Activated T-helper 1 cell treated with anti-CD3 and anti-CD28 coated beads, Interleukin-12 subunit alpha, Interleukin-12 subunit beta, Interleukin-2, Interleukin-4 antibody, amounts not matched to agents 30 ng/mL and 10 ng/mL and 1 ng/mL, durations not matched to agents 14 hours and 24 hours and 36 hours (primary cell): Measurements from ENCODE around the gene MMRN1. TPM values are rescaled to one million over a fixed set of nuclear protein-coding genes. Genes with fewer than 3 reads are reported as not detected.
"Not testable (repeated sequence)": the region's sequence is repeated elsewhere in the genome, so short reads cannot be mapped to it uniquely, and the experiment has no call there.

Source experiments
- DNase-seq: peaks from one replicate; pipeline ENCODE4 v3.0.0; 2021; ENCODE audit warnings: low spot score
- H3K27ac Mint-ChIP-seq: one replicate; pipeline ENCODE4 v1.8.0; 2021; ENCODE audit warnings: mild to moderate bottlenecking, mixed read lengths
- H3K27me3 Mint-ChIP-seq: one replicate; pipeline ENCODE4 v1.8.0; 2022; ENCODE audit warnings: mild to moderate bottlenecking, moderate library complexity, mixed read lengths; ENCODE audit not compliant: insufficient read depth
- H3K36me3 Mint-ChIP-seq: one replicate; pipeline ENCODE4 v1.8.0; 2021; ENCODE audit warnings: low read depth, mixed read lengths
- H3K4me1 Mint-ChIP-seq: one replicate; pipeline ENCODE4 v1.8.0; 2021; ENCODE audit warnings: low read depth, mixed read lengths
- H3K4me3 Mint-ChIP-seq: one replicate; pipeline ENCODE4 v1.8.0; 2021; ENCODE audit warnings: mild to moderate bottlenecking, moderate library complexity, mixed read lengths
- H3K9me3 Mint-ChIP-seq: one replicate; pipeline ENCODE4 v1.8.0; 2021; ENCODE audit warnings: mixed read lengths
- intact Hi-C: fragments of 100-400 bp; cut with micrococcal nuclease; formaldehyde crosslinking; loops from one replicate; pipeline ENCODE4 v1.15.1; 2024
- total RNA-seq: library from RNA; stranded (reverse); gene quantifications from 2 replicates; pipeline ENCODE4 v1.2.3, GENCODE V29; 2022

MMRN1 gene
- total RNA-seq, 1 donor from 2014 or later, result not detected

DNA sequence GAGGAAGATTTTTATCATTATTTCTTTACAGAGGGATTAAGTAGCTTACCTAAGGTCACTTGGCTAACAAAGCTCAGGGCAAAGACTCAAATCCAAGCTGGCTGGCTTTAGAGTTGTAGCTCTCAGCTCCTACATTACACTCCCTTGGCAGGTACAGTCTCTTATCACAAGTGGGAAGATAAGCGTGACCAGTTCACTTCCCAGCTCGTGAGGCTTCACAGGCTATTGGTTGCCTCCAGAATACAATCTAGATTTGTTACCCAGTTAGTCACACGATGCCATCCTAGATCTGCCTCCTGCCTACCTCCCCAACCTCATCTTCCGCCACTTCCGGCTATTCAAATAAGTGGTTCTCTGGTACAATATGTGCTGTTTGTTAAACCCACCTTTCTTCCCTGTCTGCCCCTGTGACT, 3.7 kb downstream of the MMRN1 start:
- H3K9me3 Mint-ChIP-seq, result no peaks in the 10 kb centered on the region
- H3K4me1 Mint-ChIP-seq, result peaks cover 15% of the 10 kb centered on the region
- no peaks in the 10 kb centered on the region for H3K36me3 Mint-ChIP-seq
- no peak overlapping the region for H3K27ac Mint-ChIP-seq
- no peak for DNase-seq
- H3K27me3 Mint-ChIP-seq, result no peaks in the 10 kb centered on the region
- intact Hi-C loops, result loop anchor here (2.0 kb wide), 1 partner anchor 62 kb away; the partner anchor contains the start of gene SNCA
- H3K4me3 Mint-ChIP-seq, result no peak overlapping the region

DNA sequence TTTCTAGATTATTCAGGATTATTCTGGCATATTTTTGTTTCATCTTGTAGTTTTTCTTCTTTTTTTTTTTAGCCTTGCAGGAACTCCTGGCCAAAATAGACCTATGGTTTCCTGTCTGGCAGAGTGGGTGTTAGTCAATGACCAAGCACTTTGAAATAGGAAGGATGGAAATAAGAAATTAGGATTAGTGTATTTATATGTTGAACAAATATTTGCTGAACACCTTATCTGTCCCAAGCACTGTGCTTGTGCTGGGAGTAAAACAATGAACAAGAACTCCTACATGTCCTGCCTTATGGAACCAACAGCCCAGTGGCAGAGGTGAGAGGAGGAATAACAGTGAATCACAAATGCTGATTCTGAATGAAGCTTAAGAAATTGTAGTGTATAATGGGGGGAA, 4.5 kb downstream of the MMRN1 start:
- no peak overlapping the region for H3K4me3 Mint-ChIP-seq
- peaks cover 15% of the 10 kb centered on the region for H3K4me1 Mint-ChIP-seq
- no peak overlapping the region for H3K27ac Mint-ChIP-seq
- no peak for DNase-seq
- no peaks in the 10 kb centered on the region for H3K9me3 Mint-ChIP-seq
- H3K36me3 Mint-ChIP-seq, result no peaks in the 10 kb centered on the region
- H3K27me3 Mint-ChIP-seq, result no peaks in the 10 kb centered on the region
- intact Hi-C loops, result loop anchor here (2.0 kb wide), 1 partner anchor 62 kb away; the partner anchor contains the start of gene SNCA

DNA sequence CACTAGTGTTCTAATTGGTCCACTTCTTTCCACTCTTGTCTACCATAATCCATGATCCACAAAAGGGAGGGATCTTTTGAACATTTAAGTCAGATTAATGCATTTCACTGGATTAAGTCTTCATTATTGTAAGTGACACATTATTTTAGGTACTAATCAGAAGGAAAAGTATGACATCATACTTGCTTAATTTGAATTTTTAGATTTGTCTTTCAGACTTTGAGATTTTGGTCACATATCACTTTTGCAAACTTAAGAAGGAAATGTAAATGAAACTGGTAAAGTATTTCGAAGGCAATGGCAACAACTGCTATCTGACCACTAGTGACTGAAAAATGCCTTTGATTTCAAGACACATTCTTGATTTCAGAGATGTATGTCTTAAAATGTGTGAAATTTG, 5.2 kb downstream of the MMRN1 start:
- intact Hi-C loops, result loop anchor here (2.0 to 5.0 kb wide), 3 partner anchors 63 to 413 kb away; partner anchors contain the start of gene SNCA
- Mint-ChIP-seq H3K27ac (no peak overlapping the region), H3K4me1 (peaks cover 9% of the 10 kb centered on the region), H3K36me3 (no peaks in the 10 kb centered on the region), H3K27me3 (no peaks in the 10 kb centered on the region), H3K4me3 (no peak overlapping the region), H3K9me3 (no peaks in the 10 kb centered on the region)
- no peak for DNase-seq

DNA sequence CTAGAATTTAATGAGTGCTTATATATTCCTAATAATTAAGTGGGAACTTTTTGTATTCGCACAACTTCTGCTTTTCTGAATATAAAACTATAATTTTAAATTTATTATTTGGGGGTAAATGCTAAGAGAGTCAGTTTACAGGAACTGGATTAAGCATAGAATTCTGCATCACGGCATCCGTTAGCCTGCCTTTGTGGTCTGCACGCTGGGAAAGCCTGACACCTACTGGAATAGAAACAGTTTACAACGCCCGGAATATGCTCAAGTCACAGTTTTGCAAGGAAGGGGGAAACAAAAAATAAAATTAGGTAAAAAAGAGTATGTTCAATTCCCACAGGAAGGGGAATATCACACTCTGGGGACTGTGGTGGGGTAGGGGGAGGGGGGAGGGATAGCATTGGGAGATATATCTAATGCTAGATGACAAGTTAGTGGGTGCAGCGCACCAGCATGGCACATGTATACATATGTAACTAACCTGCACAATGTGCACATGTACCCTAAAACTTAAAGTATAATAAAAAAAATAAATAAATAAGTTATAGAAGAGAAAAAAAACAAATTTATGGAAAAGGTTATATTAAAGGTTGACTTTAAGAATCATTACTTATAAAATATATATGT, 7.3 kb downstream of the MMRN1 start:
- intact Hi-C loops, result loop anchor here (1.0 to 5.0 kb wide), 7 partner anchors 244 to 743 kb away; no protein-coding TSS in a partner anchor
- H3K4me3 Mint-ChIP-seq, H3K27me3 Mint-ChIP-seq: not testable (repeated sequence)

DNA sequence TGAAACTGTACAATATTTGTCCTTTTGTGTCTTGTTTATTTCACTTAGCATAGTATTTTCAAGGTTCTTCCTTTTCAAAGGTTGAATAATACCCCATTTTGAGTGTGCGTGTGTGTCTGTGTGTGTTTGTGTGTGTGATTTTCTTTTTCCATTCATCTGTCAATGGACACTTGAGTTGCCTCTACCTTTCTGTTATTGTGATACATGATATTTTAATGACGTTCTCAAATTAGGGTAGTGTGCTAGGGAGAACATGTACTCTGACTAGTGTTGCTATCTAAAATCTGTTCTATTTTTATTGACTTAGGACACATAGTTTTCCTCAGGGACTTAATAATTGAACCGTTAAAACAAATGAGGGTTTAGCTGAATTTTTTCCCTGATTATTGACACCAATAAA, 9.9 kb downstream of the MMRN1 start:
- intact Hi-C loops, result loop anchor here (5.0 kb wide), 1 partner anchor 417 kb away; no protein-coding TSS in a partner anchor
- no peak for DNase-seq
- Mint-ChIP-seq H3K36me3 (no peaks in the 10 kb centered on the region), H3K27me3 (peaks cover 2% of the 10 kb centered on the region), H3K4me3 (no peak overlapping the region), H3K9me3 (no peaks in the 10 kb centered on the region), H3K4me1 (no peaks in the 10 kb centered on the region), H3K27ac (no peak overlapping the region)

More for the DNA sequence above, 7.3 kb downstream of the MMRN1 start:
- H3K9me3 Mint-ChIP-seq, H3K27ac Mint-ChIP-seq, H3K36me3 Mint-ChIP-seq, H3K4me1 Mint-ChIP-seq: not testable (repeated sequence)
- DNase-seq, result peak; percentile 29

DNA sequence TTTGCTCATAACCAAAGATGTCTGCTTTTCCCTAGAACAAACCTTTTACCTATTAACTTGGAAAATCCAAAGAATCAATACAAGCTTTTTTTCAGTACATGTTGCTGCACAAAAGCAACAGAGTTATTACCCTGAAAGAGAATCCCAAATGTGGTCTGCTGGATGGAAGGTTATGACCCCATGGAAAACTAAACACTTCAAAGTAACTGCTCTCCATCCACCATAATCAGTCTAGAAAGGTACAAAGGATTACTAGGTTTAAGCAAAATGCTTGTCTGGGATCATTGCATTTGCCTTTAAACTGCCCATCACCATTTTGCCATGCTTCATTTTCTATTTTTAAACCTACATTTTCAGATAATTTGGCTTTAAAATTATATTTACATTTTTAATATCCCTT, 11.7 kb downstream of the MMRN1 start:
- no peak for DNase-seq
- intact Hi-C loops, result no loop called here
- no peaks in the 10 kb centered on the region for H3K4me1 Mint-ChIP-seq
- H3K36me3 Mint-ChIP-seq, result no peaks in the 10 kb centered on the region
- no peaks in the 10 kb centered on the region for H3K9me3 Mint-ChIP-seq
- H3K27ac Mint-ChIP-seq, result no peak overlapping the region
- no peak overlapping the region for H3K4me3 Mint-ChIP-seq
- H3K27me3 Mint-ChIP-seq, result peaks cover 2% of the 10 kb centered on the region

DNA sequence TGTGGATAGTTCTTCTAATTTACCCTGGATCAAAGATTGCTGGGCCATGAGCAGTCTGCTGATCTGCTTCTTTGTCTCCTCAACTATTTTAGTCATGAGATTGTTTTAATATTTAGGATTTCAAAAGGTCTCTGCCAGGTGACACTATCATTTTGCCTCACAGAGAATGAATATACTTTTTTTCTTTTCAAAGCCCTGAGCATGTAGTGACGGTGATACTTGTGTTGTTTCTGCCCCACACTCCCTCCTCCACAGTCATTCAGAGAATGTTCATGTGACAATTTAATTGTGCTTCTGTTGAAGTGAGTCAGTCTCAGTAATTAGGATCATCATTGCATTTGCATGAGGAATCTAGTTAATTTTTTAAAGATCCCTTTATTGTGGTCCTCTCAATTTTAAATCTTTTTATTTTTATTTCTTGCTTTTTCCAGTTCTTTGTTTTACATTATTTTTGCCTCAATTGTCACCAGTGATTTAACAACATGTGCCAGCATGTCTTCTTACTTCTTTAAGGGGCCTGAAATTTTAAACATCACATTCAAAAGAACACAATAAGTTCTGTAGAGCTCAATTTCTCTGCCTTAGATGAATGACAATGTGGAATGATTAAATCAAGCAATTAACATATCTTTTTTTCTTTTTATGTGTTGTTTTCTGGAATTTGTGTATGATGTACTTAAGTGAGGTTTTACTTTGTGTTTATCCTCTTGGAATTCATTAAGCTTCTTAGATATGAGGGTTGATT, 12.3 kb downstream of the MMRN1 start:
- intact Hi-C loops, result no loop called here
- no peak for DNase-seq
- no peaks in the 10 kb centered on the region for H3K36me3 Mint-ChIP-seq
- H3K27ac Mint-ChIP-seq, result no peak overlapping the region
- no peak overlapping the region for H3K4me3 Mint-ChIP-seq
- H3K4me1 Mint-ChIP-seq, result no peaks in the 10 kb centered on the region
- H3K9me3 Mint-ChIP-seq, result no peaks in the 10 kb centered on the region
- H3K27me3 Mint-ChIP-seq, result peaks cover 2% of the 10 kb centered on the region

DNA sequence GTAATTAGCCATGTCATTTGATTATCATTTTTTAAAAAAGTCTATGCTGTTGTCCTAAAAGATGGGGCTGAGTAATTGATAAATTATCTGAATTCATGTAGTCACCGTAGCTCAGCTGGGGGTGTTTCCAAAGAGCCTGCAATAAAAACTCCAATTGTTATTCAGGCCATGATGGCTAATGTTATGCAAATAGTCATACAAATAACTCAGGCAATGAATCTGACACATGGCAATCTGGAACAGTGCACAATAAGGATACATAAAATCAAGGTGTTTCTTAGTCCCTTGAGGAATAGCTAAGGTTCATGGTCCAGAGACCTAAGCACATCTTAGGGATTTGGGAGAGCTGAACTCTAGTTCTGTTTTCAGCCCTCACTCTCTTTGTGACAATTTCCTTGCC, 15.2 kb downstream of the MMRN1 start:
- H3K4me1 Mint-ChIP-seq, result no peaks in the 10 kb centered on the region
- no peak overlapping the region for H3K27ac Mint-ChIP-seq
- H3K4me3 Mint-ChIP-seq, result no peak overlapping the region
- no peaks in the 10 kb centered on the region for H3K9me3 Mint-ChIP-seq
- intact Hi-C loops, result loop anchor here (5.0 kb wide), 1 partner anchor 382 kb away; no protein-coding TSS in a partner anchor
- H3K36me3 Mint-ChIP-seq, result no peaks in the 10 kb centered on the region
- peaks cover 12% of the 10 kb centered on the region for H3K27me3 Mint-ChIP-seq
- DNase-seq, result no peak

DNA sequence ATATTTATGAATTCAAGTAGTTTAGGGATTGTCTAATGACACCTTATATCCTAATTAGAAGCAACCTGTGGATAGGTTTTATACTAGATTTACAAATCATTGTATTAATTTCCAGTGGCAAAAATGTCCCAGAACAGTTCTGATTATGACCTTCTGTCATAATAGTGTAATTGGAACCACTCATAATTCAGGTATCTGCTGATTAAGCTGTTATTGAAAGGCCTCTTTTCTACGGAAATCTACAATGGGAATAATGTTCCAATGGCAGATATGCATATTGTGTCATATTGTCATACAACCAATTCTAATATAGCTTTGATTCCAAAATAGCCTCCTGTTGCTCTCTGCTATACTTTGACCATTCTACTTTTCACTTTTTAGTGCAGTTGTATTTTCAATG, 19.0 kb downstream of the MMRN1 start:
- intact Hi-C loops, result loop anchor here (5.0 kb wide), 1 partner anchor 379 kb away; no protein-coding TSS in a partner anchor
- Mint-ChIP-seq H3K36me3 (no peaks in the 10 kb centered on the region), H3K9me3 (no peaks in the 10 kb centered on the region), H3K4me1 (no peaks in the 10 kb centered on the region), H3K4me3 (no peak overlapping the region), H3K27ac (no peak overlapping the region), H3K27me3 (peaks cover 10% of the 10 kb centered on the region)
- DNase-seq, result no peak

DNA sequence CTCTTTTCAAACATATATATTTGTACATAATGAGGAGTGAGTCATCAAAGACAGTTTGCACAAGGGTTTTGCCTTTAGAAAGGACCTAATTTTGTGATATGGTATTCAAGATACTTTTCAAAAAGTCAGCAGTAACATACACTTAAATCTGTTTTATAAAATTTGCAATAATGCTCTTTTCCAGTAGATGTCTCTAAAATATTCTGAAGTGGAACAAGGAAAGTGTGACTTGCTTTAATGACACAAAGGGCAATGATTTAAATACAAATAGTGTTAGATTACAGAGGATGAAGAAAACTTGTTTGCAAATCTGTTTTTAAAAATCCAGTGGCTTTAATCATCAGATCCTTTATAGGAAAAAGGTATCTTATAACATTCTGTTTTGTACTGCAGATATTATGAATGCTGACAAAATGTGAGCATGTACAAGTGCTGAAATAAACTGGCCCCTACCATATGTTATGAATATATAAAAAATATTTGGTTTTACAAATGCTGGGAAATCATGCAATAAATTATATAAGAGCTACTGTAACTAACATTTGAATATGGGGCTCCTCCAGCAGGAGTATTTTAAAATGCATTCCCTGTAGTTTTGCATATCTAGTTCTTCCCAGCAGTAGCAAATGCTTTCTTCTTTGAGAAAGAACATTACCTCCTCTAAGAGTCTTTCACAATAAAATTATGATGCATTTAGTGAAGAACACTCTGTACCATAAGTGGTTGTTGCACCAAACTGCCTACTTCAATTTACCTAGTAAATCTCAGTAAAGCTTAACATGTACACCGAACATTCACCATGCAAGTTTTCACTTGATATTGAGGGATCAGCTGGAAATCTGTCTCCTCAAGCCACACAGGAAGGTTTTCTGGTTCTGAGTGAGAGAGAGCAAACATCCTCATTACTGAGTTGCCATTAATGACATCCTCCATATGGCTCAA, 20.2 kb downstream of the MMRN1 start:
- intact Hi-C loops, result loop anchor here (5.0 kb wide), 1 partner anchor 377 kb away; no protein-coding TSS in a partner anchor
- Mint-ChIP-seq H3K4me3 (no peak overlapping the region), H3K9me3 (no peaks in the 10 kb centered on the region), H3K36me3 (no peaks in the 10 kb centered on the region), H3K4me1 (no peaks in the 10 kb centered on the region), H3K27me3 (peaks cover 10% of the 10 kb centered on the region), H3K27ac (no peak overlapping the region)
- DNase-seq, result no peak

DNA sequence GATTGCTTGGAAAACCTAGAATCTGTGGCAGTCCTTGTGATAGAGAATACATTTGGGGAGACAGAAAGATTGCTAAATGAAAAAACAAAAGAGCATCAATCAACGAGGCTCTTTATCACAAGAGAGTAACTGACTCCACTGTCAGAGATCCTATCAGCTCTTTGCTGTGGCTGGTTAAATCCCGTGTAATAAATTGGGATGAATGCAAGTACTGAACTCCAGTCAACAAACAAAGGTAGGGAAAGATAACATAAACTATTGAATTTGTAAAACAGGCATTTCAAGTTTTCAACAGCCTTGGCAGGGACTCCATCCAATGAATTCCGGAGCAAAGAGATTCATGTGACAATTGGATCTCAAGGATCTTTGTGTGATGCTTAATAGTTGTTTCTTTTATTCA, 21.3 kb downstream of the MMRN1 start:
- intact Hi-C loops, result no loop called here
- H3K27me3 Mint-ChIP-seq, result peaks cover 13% of the 10 kb centered on the region
- H3K4me1 Mint-ChIP-seq, result no peaks in the 10 kb centered on the region
- no peaks in the 10 kb centered on the region for H3K9me3 Mint-ChIP-seq
- H3K4me3 Mint-ChIP-seq, result no peak overlapping the region
- H3K27ac Mint-ChIP-seq, result no peak overlapping the region
- DNase-seq, result no peak
- no peaks in the 10 kb centered on the region for H3K36me3 Mint-ChIP-seq

DNA sequence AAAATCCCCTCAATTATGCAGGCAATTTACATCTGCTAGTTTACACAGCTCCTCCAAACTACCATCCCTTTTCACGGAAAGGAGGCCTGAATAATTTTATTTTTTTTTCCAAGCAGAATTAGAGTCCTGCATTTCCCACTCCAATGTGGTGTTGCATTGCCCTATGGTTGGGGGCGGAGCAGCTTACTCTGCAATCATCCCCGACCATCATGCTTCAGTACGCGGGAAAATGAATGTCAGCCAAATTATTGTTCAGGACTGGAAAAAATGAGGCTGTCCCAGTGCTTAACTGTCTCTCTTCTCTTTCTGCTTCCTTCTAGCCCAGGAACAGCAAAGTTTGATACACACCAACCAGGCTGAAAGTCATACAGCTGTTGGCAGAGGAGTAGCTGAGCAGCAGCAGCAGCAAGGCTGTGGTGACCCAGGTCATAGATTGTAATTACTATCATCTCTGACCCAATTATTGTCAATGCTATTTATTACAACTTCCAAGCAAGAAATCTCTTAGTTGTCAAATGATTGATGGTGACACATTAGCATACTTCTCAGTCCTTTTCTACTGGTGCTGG, 28.3 kb downstream of the MMRN1 start:
- no peak overlapping the region for H3K4me3 Mint-ChIP-seq
- peaks cover 2% of the 10 kb centered on the region for H3K27me3 Mint-ChIP-seq
- no peaks in the 10 kb centered on the region for H3K9me3 Mint-ChIP-seq
- no peak for DNase-seq
- intact Hi-C loops, result no loop called here
- H3K36me3 Mint-ChIP-seq, result no peaks in the 10 kb centered on the region
- no peaks in the 10 kb centered on the region for H3K4me1 Mint-ChIP-seq
- no peak overlapping the region for H3K27ac Mint-ChIP-seq
